H1 (cell line): ENCODE results near the gene NAB1. TPM values are rescaled to one million over a fixed set of nuclear protein-coding genes. Genes with fewer than 3 reads are reported as not detected.

Experiments used
- CTCF ChIA-PET: fragments of 300-600 bp; sonication (Branson Sonifier 250); formaldehyde crosslinking; loops from one replicate; lab custom pipeline; 2021; ENCODE audit not compliant: partially characterized antibody; lab: Charles Lee
- POLR2A ChIA-PET: fragments of 300-600 bp; sonication (Branson Sonifier 250); formaldehyde crosslinking; loops from one replicate; lab custom pipeline; 2021; ENCODE audit warnings: inconsistent platforms; ENCODE audit not compliant: partially characterized antibody; lab: Charles Lee
- DNase-seq, 2 experiments: peaks; one replicate each; pipeline versions ENCODE4 v3.0.0 to v3.0.0-alpha.2; 2010 to 2022; ENCODE audit warnings: low spot score in 2 of 2, low read depth in 1 of 2, mixed read lengths in 1 of 2
- FAIRE-seq: peaks from 2 replicates; lab custom pipeline; 2011; peaks lifted over from hg19 to GRCh38; lab: Jason Lieb, UNC
- H2AFZ ChIP-seq: 2 replicates; pipeline ENCODE4 v1.8.1; 2012; ENCODE audit warnings: low read length, inconsistent platforms
- H2AK5ac ChIP-seq: 2 replicates; pipeline ENCODE4 v1.6.1; 2013; ENCODE audit warnings: low read depth, low read length
- H2BK120ac ChIP-seq: replicated peaks from 2 replicates; pipeline ENCODE3; 2013; ENCODE audit warnings: low read depth, low read length, inconsistent platforms
- H2BK12ac ChIP-seq: 2 replicates; pipeline ENCODE4 v1.6.1; 2013; ENCODE audit warnings: low read depth, low read length
- H2BK15ac ChIP-seq: 2 replicates; pipeline ENCODE4 v1.6.1; 2013; ENCODE audit warnings: low read length
- H2BK20ac ChIP-seq: 2 replicates; pipeline ENCODE4 v1.6.1; 2013; ENCODE audit warnings: low read length
- H2BK5ac ChIP-seq: 2 replicates; pipeline ENCODE4 v1.6.1; 2013; ENCODE audit warnings: low read depth, low read length
- H3K14ac ChIP-seq: 2 replicates; pipeline ENCODE4 v1.6.1; 2013; ENCODE audit warnings: inconsistent platforms; ENCODE audit not compliant: insufficient read length
- H3K18ac ChIP-seq: 2 replicates; pipeline ENCODE4 v1.6.1; 2013; ENCODE audit warnings: low read length; ENCODE audit errors: extremely low read depth
- H3K23ac ChIP-seq: 2 replicates; pipeline ENCODE4 v1.6.1; 2013; ENCODE audit warnings: inconsistent platforms; ENCODE audit not compliant: insufficient read length
- H3K23me2 ChIP-seq: 2 replicates; pipeline ENCODE4 v1.6.1; 2013; ENCODE audit warnings: low read depth, low read length
- H3K27ac ChIP-seq: 2 replicates; pipeline ENCODE4 v1.6.1; 2011; ENCODE audit warnings: low read depth, low read length, inconsistent platforms
- H3K27me3 ChIP-seq, 4 experiments: replicated peaks in 1 of 4; 1 replicate in 1 of 4; 2 replicates in 3 of 4; pipeline versions ENCODE4 v1.6.1 to v1.8.1; 2011 to 2013; ENCODE audit warnings: low read length in 3 of 4, mild to moderate bottlenecking in 3 of 4, inconsistent platforms in 2 of 4, mixed read lengths in 2 of 4, moderate library complexity in 1 of 4; ENCODE audit not compliant: control insufficient read depth in 3 of 4, insufficient read depth in 3 of 4; ENCODE audit errors: extremely low read depth in 1 of 4
- H3K36me3 ChIP-seq, 4 experiments: 2 replicates each; pipeline versions ENCODE4 v1.6.1 to v1.8.1; 2011 to 2013; ENCODE audit warnings: mild to moderate bottlenecking in 4 of 4, low read length in 3 of 4, moderate library complexity in 2 of 4, control low read depth in 1 of 4, inconsistent platforms in 1 of 4; ENCODE audit not compliant: insufficient read depth in 4 of 4, control insufficient read depth in 2 of 4
- H3K4ac ChIP-seq: replicated peaks from 2 replicates; pipeline ENCODE3; 2013; ENCODE audit warnings: low read length, low read depth, mixed read lengths, inconsistent platforms; ENCODE audit not compliant: insufficient read length
- H3K4me1 ChIP-seq, 4 experiments: replicated peaks in 1 of 4; 1 replicate in 1 of 4; 2 replicates in 3 of 4; pipeline versions ENCODE4 v1.6.1 to v1.8.1; 2011 to 2013; ENCODE audit warnings: low read length in 3 of 4, inconsistent platforms in 2 of 4, mixed read lengths in 1 of 4; ENCODE audit not compliant: insufficient read depth in 4 of 4, control insufficient read depth in 3 of 4
- H3K4me2 ChIP-seq, 2 experiments: 2 replicates each; pipeline versions ENCODE4 v1.6.1 to v1.8.1; 2011 to 2013; ENCODE audit warnings: low read depth in 2 of 2, low read length in 2 of 2, control low read depth in 1 of 2, inconsistent platforms in 1 of 2, mild to moderate bottlenecking in 1 of 2; ENCODE audit not compliant: insufficient read depth in 1 of 2
- H3K4me3 ChIP-seq, 4 experiments: fragments of 200-600, 300-600 bp in 1 of 4; sonication (generic), shearing (Covaris generic), sonication (Bioruptor Twin) in 1 of 4; 2 replicates each; pipeline versions ENCODE4 v1.5.1 to v1.8.1; 2011 to 2016; ENCODE audit warnings: low read length in 4 of 4, low read depth in 3 of 4, control low read depth in 2 of 4, inconsistent platforms in 2 of 4, mild to moderate bottlenecking in 2 of 4, mixed read lengths in 1 of 4, moderate library complexity in 1 of 4; ENCODE audit not compliant: insufficient read depth in 2 of 4; ENCODE audit errors: extremely low read depth in 1 of 4
- H3K56ac ChIP-seq: replicated peaks from 2 replicates; pipeline ENCODE3; 2013; ENCODE audit warnings: low read depth, mild to moderate bottlenecking, mixed read lengths, low read length, inconsistent platforms; ENCODE audit not compliant: insufficient read length
- H3K79me1 ChIP-seq: 2 replicates; pipeline ENCODE4 v1.6.1; 2013; ENCODE audit warnings: low read depth, low read length, control low read depth
- H3K79me2 ChIP-seq, 2 experiments: 2 replicates each; pipeline versions ENCODE4 v1.6.1 to v1.8.1; 2012 to 2013; ENCODE audit warnings: low read length in 2 of 2, mild to moderate bottlenecking in 2 of 2, inconsistent platforms in 1 of 2; ENCODE audit not compliant: insufficient read depth in 2 of 2, control insufficient read depth in 1 of 2
- H3K9ac ChIP-seq, 4 experiments: replicated peaks in 1 of 4; 1 replicate in 1 of 4; 2 replicates in 3 of 4; pipeline versions ENCODE4 v1.6.1 to v1.8.1; 2011 to 2013; ENCODE audit warnings: low read depth in 3 of 4, low read length in 3 of 4, control low read depth in 2 of 4, mild to moderate bottlenecking in 2 of 4, moderate library complexity in 2 of 4, inconsistent platforms in 1 of 4; ENCODE audit errors: extremely low read depth in 1 of 4
- H3K9me3 ChIP-seq, 2 experiments: 2 replicates each; pipeline versions ENCODE4 v1.6.1 to v1.8.1; 2012 to 2013; ENCODE audit warnings: mild to moderate bottlenecking in 2 of 2, moderate library complexity in 2 of 2, control low read depth in 1 of 2, inconsistent platforms in 1 of 2, low read depth in 1 of 2, low read length in 1 of 2, mixed read lengths in 1 of 2; ENCODE audit not compliant: insufficient read depth in 2 of 2
- H4K20me1 ChIP-seq, 2 experiments: replicated peaks in 1 of 2; 2 replicates each; pipeline versions ENCODE3 to v1.8.1; 2011 to 2013; ENCODE audit warnings: inconsistent platforms in 2 of 2, low read length in 2 of 2, mild to moderate bottlenecking in 1 of 2; ENCODE audit not compliant: insufficient read depth in 2 of 2, control insufficient read depth in 1 of 2
- H4K5ac ChIP-seq: 2 replicates; pipeline ENCODE4 v1.6.1; 2013; ENCODE audit warnings: low read length, low read depth, mixed read lengths, inconsistent platforms; ENCODE audit not compliant: insufficient read length
- H4K8ac ChIP-seq: 2 replicates; pipeline ENCODE4 v1.8.0; 2013; ENCODE audit warnings: mild to moderate bottlenecking, moderate library complexity, low read length, inconsistent platforms; ENCODE audit not compliant: insufficient read depth; ENCODE audit errors: extremely low read depth
- H4K91ac ChIP-seq: replicated peaks from 2 replicates; pipeline ENCODE3; 2013; ENCODE audit warnings: low read length, mixed read lengths, inconsistent platforms; ENCODE audit not compliant: insufficient read length
- MAFK ChIP-seq: IDR thresholded peaks from 2 replicates; pipeline ENCODE4 v1.6.1; 2012; ENCODE audit warnings: low read depth, mild to moderate bottlenecking, improper control_type of control experiment, low read length
- PHF8 ChIP-seq: fragments of 200-600 bp; sonication (generic); conservative IDR thresholded peaks from 2 replicates; pipeline ENCODE4 v1.7.1; 2012; ENCODE audit warnings: low read depth, mild to moderate bottlenecking, inconsistent platforms, low read length, moderate library complexity
- WGBS, 2 experiments: shearing (Covaris generic) in 1 of 2; methylation state at CpG; one replicate each; pipeline versions ENCODE4 v1.1.6 to v1.1.7; 2013 to 2015; ENCODE audit warnings: low lambda C conversion rate in 2 of 2, mixed read lengths in 2 of 2, inconsistent platforms in 1 of 2, low coverage in 1 of 2, missing lambda C conversion rate in 1 of 2; ENCODE audit not compliant: insufficient replicate concordance in 2 of 2, insufficient coverage in 1 of 2, insufficient read length in 1 of 2; ENCODE audit errors: extremely low coverage in 1 of 2, missing lambda C conversion rate in 1 of 2; 5-methylcytosine and 5-hydroxymethylcytosine counted together
- polyA plus RNA-seq, 7 experiments: library from polyadenylated mRNA; depleted of rRNA in 3 of 7; stranded (reverse) in 5 of 7; unstranded in 2 of 7; fragments of >200 nt in 5 of 7; fragments of 200-250 nt in 2 of 7; gene quantifications; 1 replicate in 5 of 7; 2 replicates in 1 of 7; 4 replicates in 1 of 7; pipeline versions ENCODE4 v1.2.1 to v1.2.3, GENCODE V29; 2011 to 2013; ENCODE audit warnings: missing spikeins in 2 of 7, mixed read lengths in 2 of 7
- total RNA-seq: library from RNA; stranded (reverse); fragmentation: NEBNext Ultra II Directional; extraction: Animal tissue kit (Norgen Biotek cat#: 25700); gene quantifications from 2 replicates; pipeline ENCODE4 v1.2.1, GENCODE V29; 2021

NAB1 gene
- total and polyA plus RNA-seq, 2 of the 8 experiments (the other 6 are each of a cell fraction or from before 2014, with no cell fraction given), result 8.5 to 28.6 TPM

DNA sequence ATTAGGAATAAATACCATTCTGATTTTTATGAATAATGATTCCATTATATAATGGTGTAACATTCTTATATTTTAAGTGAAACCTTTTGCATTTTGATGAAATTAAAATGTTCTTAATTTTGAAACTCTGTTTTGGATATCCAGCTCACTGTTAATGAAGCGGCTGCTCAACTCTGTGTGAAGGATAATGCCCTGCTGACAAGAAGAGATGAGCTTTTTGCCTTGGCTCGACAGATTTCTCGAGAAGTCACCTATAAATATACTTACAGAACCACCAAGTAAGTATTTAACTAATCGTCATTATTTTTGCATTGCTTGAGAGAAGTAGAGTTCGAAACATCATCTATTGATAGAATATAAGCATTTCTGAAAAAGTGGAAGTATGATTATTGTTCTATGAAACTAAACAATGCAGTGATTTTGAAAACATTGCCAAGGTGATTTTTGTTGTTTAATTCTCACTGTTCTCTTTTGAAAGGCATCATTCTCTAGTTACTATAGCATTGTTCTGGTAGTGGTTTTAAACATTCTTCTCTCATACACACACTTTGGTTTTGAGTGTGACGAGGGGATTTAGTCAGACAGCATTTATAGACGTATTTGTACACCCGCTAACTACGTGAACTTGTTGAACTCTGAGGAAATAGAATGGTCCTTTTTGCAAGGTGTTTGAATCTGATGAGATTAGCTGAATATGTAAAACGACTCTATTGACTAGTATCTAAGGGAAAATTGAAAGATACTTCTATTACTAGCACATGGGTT is 21.5 kb downstream of the NAB1 start:
- FAIRE-seq, result no peak
- 88% methylated on average over 10 of the region's 10 CpGs; no CpG with 5 or more reads in 1 of the 2 experiments for WGBS, 2 experiments
- no peak overlapping the region for H3K27ac ChIP-seq

More for the DNA sequence above, 21.5 kb downstream of the NAB1 start:
- Histone ChIP-seq H4K5ac (no peak overlapping the region), H4K91ac (no peak overlapping the region), H3K27me3 (no peaks in the 10 kb centered on the region), H3K36me3 (peaks cover 0 to 4% (median 2%) of the 10 kb centered on the region in 4 experiments; a peak in 2 of 8 replicates), H2BK120ac (no peak overlapping the region), H3K4me3 (no peak overlapping the region), H4K8ac (no peak overlapping the region), H2AFZ (no peak overlapping the region), H3K4me1 (no peaks in the 10 kb centered on the region), H3K4me2 (no peak overlapping the region), H2BK20ac (no peak overlapping the region), H3K14ac (no peak overlapping the region), H2BK5ac (no peak overlapping the region), H3K4ac (no peak overlapping the region), H3K79me1 (no peaks in the 10 kb centered on the region), H3K18ac (no peak overlapping the region), H2BK15ac (no peak overlapping the region), H3K23me2 (no peaks in the 10 kb centered on the region), H3K9ac (no peak overlapping the region), H2AK5ac (no peak overlapping the region), H2BK12ac (no peak overlapping the region), H3K9me3 (no peaks in the 10 kb centered on the region), H3K79me2 (peaks cover 0 to 12% of the 10 kb centered on the region in 2 experiments; a peak in 2 of 4 replicates), H3K23ac (no peak overlapping the region), H4K20me1 (no peaks in the 10 kb centered on the region), H3K56ac (no peak overlapping the region)
- DNase-seq, result no peak
- ChIA-PET CTCF (no interaction called here), POLR2A (no interaction called here)
- TF ChIP-seq MAFK, result no peak
- no peak for TF ChIP-seq PHF8
